SK-N-MC (cell line): ENCODE results near the gene COA7.

Source experiments
- EZH2 ChIP-seq: fragments of 200-600 bp; sonication (generic); IDR thresholded peaks from one replicate; pipeline ENCODE4 v1.6.1; 2017; ENCODE audit warnings: antibody characterized with exemption
- FOXP2 ChIP-seq: optimal IDR thresholded peaks from 2 replicates; pipeline ENCODE3; 2011; ENCODE audit warnings: mild to moderate bottlenecking, moderate library complexity; ENCODE audit not compliant: insufficient read depth; ENCODE audit errors: extremely low read length, control extremely low read depth
- POLR2AphosphoS5 ChIP-seq: IDR thresholded peaks from 2 replicates; pipeline ENCODE4 v1.6.1; 2012; ENCODE audit warnings: mild to moderate bottlenecking, low read depth, low read length, borderline replicate concordance

DNA sequence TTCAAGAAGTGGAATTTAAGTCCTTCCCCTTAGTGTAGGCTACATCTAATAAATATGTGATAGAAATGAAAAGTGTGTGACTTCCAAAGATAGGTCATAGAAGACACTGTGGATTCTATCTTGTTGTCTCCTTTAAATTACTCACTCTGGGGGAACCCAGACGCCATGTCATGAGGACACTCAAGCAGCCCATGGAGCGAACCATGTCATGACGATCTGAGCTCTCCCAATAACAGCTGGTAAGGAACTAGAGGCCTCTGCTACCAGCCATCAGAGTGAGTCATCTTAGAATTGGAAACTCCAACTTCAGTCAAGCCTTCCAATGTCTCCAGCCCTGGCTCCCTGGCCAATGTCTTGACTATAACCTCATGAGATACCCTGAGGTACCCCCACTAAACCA lies 6.3 kb downstream of the COA7 start:
- no peak for TF ChIP-seq EZH2
- no peak for TF ChIP-seq POLR2AphosphoS5
- TF ChIP-seq FOXP2 = no peak
